RWPE2 (cell line): ENCODE results near the gene MT1H.

Experiments
- ATAC-seq: fragments of 200-7000 bp; cut with Tn5 transposase; 3 replicates; pipeline ENCODE4 v1.9.1; 2021; ENCODE audit warnings: low read depth
- DNase-seq: peaks from one replicate; pipeline ENCODE4 v3.0.0-alpha.2; 2020; ENCODE audit warnings: low spot score
- H3K27ac ChIP-seq: fragments of 450-650 bp; 2 replicates; pipeline ENCODE4 v1.5.1; 2017; ENCODE audit warnings: mild to moderate bottlenecking; ENCODE audit not compliant: poor library complexity, severe bottlenecking
- H3K27me3 ChIP-seq: fragments of 250-450 bp; sonication (Bioruptor Pico); 2 replicates; pipeline ENCODE4 v1.5.1; 2021; ENCODE audit warnings: mild to moderate bottlenecking, moderate library complexity; ENCODE audit not compliant: insufficient read depth, poor library complexity, severe bottlenecking
- H3K36me3 ChIP-seq: fragments of 250-450 bp; sonication (Bioruptor Pico); 2 replicates; pipeline ENCODE4 v1.5.1; 2020; ENCODE audit warnings: low read depth, mild to moderate bottlenecking, moderate library complexity
- H3K4me1 ChIP-seq: fragments of 250-450 bp; sonication (Bioruptor Pico); 2 replicates; pipeline ENCODE4 v1.5.1; 2021; ENCODE audit warnings: mild to moderate bottlenecking, moderate library complexity; ENCODE audit not compliant: insufficient read depth, poor library complexity, severe bottlenecking
- H3K4me3 ChIP-seq: fragments of 250-450 bp; sonication (Bioruptor Pico); 2 replicates; pipeline ENCODE4 v1.5.1; 2021; ENCODE audit warnings: mild to moderate bottlenecking, moderate library complexity; ENCODE audit not compliant: severe bottlenecking
- H3K9me3 ChIP-seq: fragments of 250-450 bp; sonication (Bioruptor Pico); 2 replicates; pipeline ENCODE4 v1.5.1; 2021; ENCODE audit warnings: mild to moderate bottlenecking, moderate library complexity; ENCODE audit not compliant: severe bottlenecking
- CTCF ChIP-seq: fragments of 450-650 bp; IDR thresholded peaks from one replicate; pipeline ENCODE4 v1.5.1; 2017; ENCODE audit warnings: mild to moderate bottlenecking, moderate library complexity; ENCODE audit not compliant: poor library complexity, severe bottlenecking

Gene MT1H

GRCh38 chr16:56682703-56683397 is 13.2 kb downstream of the MT1H start:
- Histone ChIP-seq H3K4me3 (peak overlapping the region; percentile 45), H3K36me3 (peaks cover 36% of the 10 kb centered on the region), H3K27me3 (no peaks in the 10 kb centered on the region), H3K4me1 (peaks cover 12% of the 10 kb centered on the region), H3K27ac (peak overlapping the region; percentile 75), H3K9me3 (no peaks in the 10 kb centered on the region)
- no peak for TF ChIP-seq CTCF
- no peak for DNase-seq
- ATAC-seq = no peak

- TF ChIP-seq CTCF = no peak
- Histone ChIP-seq H3K36me3 (peaks cover 36% of the 10 kb centered on the region), H3K27ac (peak overlapping the region; percentile 75), H3K9me3 (no peaks in the 10 kb centered on the region), H3K27me3 (no peaks in the 10 kb centered on the region), H3K4me3 (peak overlapping the region; percentile 45), H3K4me1 (peaks cover 12% of the 10 kb centered on the region)
- DNase-seq = no peak
- ATAC-seq = no peak
Measured at GRCh38 chr16:56683424-56684172, 14.0 kb downstream of the MT1H start.

GRCh38 chr16:56684256-56684925 is 14.8 kb downstream of the MT1H start:
- DNase-seq (no peak), ATAC-seq (0 out of 3 replicates have a peak, but pooled peaks have one; percentile 2)
- H3K36me3 ChIP-seq = peaks cover 36% of the 10 kb centered on the region
- H3K4me1 ChIP-seq = peaks cover 17% of the 10 kb centered on the region
- H3K4me3 ChIP-seq = no peak overlapping the region
- peak overlapping the region; percentile 75 for H3K27ac ChIP-seq
- no peak for TF ChIP-seq CTCF
- H3K9me3 ChIP-seq = no peaks in the 10 kb centered on the region
- no peaks in the 10 kb centered on the region for H3K27me3 ChIP-seq

GRCh38 chr16:56684926-56685590 is 15.4 kb downstream of the MT1H start:
- Histone ChIP-seq H3K27ac (peak overlapping the region; percentile 75), H3K36me3 (peaks cover 36% of the 10 kb centered on the region), H3K4me3 (no peak overlapping the region), H3K9me3 (no peaks in the 10 kb centered on the region), H3K4me1 (peaks cover 21% of the 10 kb centered on the region), H3K27me3 (no peaks in the 10 kb centered on the region)
- peak; percentile 3; the same call in 1 of the 3 replicates for ATAC-seq
- DNase-seq = no peak
- no peak for TF ChIP-seq CTCF
